Measurements from ENCODE around the gene MVK.

Gene MVK

GRCh38 chr12:109567967-109568366 is 5.6 kb upstream of the MVK start:
- DNase-seq = no peak

DNA sequence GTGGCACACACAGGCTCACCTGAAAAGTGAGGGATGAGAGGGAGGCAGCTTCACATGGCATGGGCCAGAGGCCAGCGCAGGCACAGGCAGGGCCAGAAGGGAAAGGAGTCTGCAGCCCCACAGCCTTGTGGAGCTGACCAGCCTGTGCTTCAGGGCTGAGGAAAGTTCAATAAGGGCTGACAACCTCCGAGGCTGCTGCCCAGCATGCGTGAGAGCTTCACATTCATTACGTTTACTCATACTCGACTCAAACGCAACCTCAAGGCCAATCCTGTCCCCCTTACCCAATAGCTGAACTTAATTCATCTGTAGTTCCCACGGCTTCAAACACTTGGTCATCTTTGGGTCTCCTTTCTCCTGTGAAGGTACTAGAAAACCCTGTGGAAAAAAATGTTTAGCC is 5.1 kb upstream of the MVK start:
- no peak for DNase-seq

GRCh38 chr12:109571773-109572505 is 1.7 kb upstream of the MVK start:
- DNase-seq = no peak

DNA sequence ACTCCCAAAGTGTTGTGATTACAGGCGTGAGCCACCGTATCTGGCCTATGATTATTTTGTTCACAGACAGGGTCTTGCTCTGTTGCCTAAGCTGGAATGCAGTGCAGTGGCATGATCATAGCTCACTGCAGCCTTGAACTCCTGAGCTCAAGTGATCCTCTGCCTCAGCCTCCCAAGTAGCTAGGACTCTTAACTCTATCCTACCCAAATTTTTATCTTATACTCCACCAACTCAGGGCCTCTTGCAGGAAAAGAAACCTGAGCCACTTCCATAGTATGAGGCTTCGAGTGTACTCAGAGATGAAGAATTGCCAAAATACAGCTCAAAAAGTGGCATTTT is 1.1 kb upstream of the MVK start:
- no peak for DNase-seq

DNA sequence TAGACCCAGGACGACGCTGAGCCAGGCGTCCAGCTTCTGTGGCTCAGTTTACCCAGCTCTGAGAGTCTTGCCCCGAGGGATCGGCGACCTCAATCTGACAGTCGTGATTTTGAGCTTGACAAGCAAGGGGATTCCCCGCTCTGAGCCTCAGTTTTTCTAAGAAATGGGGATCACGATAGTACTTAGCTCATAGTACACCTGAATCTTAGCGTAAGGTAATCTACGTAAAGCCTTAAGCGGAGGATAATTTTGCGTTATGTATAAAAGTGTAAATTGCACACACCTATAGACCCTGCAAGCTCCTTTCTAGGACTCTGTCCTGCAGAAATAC is 285 bp downstream of the MVK start:
- DNase-seq = no peak

DNA sequence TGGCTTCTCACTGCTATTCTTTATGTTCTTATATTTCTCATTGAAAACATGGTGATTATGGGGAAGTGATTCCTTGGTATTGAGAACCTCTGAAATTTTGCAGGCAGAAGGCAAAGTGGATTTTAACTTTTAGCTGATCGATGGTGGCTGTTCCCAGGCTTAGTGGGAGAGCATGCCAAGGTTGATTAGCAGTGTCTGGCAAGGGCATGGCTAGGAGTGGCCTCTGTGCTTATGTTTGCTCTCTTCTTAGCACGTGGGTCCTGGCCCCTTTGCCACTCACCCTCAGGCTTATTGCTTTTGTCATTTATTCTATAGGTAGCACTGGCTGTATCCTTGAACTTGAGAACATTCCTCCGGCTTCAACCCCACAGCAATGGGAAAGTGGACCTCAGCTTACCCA is 2.1 kb downstream of the MVK start:
- no peak for DNase-seq

DNA sequence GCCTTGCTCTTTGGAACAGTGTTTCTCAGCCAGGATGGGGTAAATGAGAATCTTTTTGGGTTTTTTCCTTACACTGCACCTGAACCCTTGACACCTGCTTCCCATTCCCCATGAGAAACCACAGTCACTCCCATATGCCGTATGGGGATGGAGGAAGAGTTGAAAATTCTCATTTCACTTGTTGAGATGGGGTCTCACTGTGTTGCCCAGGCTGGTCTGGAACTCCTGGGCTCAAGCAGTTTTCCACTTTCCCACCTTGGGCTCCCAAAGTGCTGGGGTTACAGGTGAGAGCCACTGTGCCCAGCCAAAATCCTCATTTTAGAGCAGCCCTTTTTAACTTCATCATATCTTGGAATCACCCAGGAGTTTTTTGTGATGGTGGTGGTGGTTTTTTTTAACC is 3.7 kb downstream of the MVK start:
- no peak for DNase-seq

GRCh38 chr12:109578330-109578927 is 4.8 kb downstream of the MVK start:
- DNase-seq = no peak

DNA sequence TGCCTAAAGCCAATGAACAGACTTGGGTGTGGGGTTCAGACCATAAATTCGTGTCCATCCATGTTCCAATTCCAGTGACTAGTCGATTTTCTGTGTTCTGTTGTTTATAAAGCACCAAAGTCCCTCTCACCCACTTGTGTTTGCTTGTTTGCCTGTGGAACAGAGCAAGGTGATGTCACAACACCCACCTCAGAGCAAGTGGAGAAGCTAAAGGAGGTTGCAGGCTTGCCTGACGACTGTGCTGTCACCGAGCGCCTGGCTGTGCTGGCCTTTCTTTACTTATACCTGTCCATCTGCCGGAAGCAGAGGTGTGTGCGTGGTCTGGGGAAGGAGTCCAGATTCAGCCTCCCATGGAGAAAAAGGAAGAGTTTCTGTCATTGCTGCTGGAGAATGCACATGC is 6.0 kb downstream of the MVK start:
- no peak for DNase-seq

- no peak for DNase-seq
Measured at GRCh38 chr12:109580272-109580671, 6.7 kb downstream of the MVK start.

- no peak for DNase-seq
Measured at GRCh38 chr12:109580684-109581333, 7.2 kb downstream of the MVK start.

GRCh38 chr12:109581334-109581691 is 7.7 kb downstream of the MVK start:
- DNase-seq = no peak

- DNase-seq = no peak
Measured at GRCh38 chr12:109581856-109582255, 8.3 kb downstream of the MVK start.

- DNase-seq = no peak
Measured at GRCh38 chr12:109582636-109583035, 9.0 kb downstream of the MVK start.

- DNase-seq = no peak
Measured at GRCh38 chr12:109583733-109584132, 10.1 kb downstream of the MVK start.

DNA sequence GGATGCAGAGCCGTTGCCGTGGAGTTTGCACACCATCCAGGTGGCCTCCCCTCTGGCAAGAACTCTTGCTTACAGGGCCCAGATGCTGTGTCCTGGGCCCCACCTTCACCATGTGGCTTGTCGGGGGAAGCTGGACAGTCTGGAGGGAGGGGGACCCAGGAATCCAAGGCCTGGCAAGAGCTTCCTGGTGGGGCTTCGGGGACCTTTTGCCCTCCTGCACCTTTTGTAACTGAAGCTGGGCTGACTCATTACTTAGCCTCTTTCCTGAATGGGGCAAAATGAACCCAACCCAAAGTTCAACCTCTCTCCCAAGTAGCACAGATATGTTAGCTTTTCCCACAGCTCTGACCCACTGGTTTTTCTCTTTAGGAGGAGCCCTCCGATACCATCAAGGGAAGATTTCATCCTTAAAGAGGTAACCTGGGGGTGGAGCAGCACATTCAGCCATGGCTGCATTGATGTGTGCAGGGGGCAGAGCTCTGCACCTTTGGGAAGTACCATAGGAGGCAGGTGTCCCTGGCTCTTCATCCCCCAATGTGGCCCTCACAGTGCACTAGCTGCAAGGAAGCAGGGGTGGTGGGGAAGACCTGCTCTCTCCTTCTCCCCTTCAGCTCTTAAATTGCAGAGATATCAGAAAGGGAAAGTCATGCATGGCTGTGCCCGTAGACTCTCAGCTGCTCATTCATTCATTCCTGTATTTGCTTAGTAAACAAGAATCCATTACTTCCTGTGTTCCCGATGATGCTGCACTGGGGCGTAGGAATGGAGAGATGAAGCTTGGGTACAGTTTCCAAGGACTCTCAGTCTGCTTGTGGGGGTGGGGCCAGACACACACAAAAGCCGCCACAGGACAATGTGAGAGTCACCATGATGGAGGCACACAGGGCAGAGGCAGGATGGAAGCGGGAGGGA is 13.0 kb downstream of the MVK start:
- no peak for DNase-seq

DNA sequence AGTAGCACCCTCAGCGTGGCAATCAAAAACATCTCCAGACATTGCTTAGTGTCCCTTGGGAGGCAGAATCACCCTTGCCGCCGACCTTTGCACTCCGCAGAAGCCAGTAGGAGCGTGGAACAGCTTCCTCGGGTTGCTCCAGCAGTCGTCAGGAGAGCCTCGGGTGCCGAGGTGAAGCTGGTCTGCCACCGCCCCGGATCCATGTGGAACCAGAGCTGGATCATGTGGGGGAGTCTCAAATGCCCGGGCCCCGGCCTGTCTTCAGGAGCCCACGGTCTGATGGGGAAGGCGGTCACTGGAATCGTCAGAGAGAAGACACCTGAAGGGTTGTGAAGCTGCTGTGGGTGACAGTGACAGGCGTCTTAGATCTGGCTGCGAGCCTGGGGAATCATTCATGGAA is 14.3 kb downstream of the MVK start:
- no peak for DNase-seq

GRCh38 chr12:109588461-109589239 is 15.1 kb downstream of the MVK start:
- DNase-seq = no peak

- DNase-seq = no peak
Measured at GRCh38 chr12:109589240-109589590, 15.6 kb downstream of the MVK start.

GRCh38 chr12:109589691-109590245 is 16.2 kb downstream of the MVK start:
- DNase-seq = no peak

GRCh38 chr12:109590566-109590965 is 17.0 kb downstream of the MVK start:
- DNase-seq = no peak

GRCh38 chr12:109591041-109591440 is 17.4 kb downstream of the MVK start:
- no peak for DNase-seq
